ENCODE results near the gene OR51V1.
"Not testable (repeated sequence)": the region's sequence is repeated elsewhere in the genome, so short reads cannot be mapped to it uniquely, and the experiment has no call there.

The OR51V1 gene, protein sequence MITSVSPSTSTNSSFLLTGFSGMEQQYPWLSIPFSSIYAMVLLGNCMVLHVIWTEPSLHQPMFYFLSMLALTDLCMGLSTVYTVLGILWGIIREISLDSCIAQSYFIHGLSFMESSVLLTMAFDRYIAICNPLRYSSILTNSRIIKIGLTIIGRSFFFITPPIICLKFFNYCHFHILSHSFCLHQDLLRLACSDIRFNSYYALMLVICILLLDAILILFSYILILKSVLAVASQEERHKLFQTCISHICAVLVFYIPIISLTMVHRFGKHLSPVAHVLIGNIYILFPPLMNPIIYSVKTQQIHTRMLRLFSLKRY

DNA sequence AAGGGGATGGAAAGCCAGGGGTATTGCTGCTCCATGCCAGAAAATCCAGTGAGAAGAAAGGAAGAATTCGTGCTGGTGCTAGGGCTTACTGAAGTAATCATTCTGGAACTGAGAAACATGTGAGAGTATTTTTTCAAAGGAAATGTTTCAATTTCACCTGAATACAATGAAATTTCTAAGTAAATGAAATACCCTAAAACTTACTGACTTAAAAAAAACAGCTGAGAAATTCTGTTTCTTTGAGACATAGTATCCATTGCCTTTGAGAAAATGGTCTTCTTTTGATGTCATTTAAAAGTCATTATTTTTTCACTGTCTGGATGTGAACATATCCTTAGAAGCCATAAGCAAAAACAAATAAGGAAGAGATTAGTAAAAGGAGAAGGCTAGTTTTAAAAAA is at the start of gene OR51V1:
Gene OR51V1, minus strand, starts transcription at position 101 of the 400 bp plus-strand sequence. Its CDS starts 0 bp downstream, at position 101.
- no peak for DNase-seq

DNA sequence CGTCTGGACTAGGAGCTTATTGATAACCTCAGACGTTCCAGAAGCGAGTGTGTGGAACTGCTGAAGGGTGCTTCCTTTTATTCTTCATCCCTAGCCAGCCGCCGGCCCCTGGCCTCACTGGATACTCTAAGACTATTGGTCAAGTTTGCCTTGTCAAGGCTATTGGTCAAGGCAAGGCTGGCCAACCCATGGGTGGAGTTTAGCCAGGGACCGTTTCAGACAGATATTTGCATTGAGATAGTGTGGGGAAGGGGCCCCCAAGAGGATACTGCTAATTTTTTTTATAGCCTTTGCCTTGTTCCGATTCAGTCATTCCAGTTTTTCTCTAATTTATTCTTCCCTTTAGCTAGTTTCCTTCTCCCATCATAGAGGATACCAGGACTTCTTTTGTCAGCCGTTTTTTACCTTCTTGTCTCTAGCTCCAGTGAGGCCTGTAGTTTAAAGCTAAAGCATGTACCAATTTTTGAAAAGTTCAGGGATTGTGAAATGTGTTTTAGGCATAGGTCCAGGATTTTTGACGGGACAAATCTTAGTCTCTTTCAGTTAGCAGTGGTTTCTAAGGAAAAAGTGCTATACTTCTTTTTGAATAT is 49.4 kb upstream of the OR51V1 start, which contains the start of gene HBG1:
Gene HBG1, minus strand, starts transcription at position 51 of the 590 bp plus-strand sequence. CDS start 53 bp downstream, outside the sequence.
- not testable (repeated sequence) for DNase-seq

DNA sequence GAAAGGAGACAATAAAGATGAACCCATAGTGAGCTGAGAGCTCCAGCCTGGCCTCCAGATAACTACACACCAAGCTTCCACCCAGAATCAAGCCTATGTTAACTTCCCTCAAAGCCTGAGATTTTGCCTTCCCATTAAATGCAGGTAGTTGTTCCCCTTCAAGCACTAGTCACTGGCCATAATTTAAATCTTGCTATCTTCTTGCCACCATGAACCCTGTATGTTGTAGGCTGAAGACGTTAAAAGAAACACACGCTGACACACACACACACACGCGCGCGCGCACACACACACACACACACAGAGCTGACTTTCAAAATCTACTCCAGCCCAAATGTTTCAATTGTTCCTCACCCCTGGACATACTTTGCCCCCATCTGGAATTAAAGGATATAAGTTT is 48.0 kb upstream of the OR51V1 start:
- DNase-seq: not testable (repeated sequence)

DNA sequence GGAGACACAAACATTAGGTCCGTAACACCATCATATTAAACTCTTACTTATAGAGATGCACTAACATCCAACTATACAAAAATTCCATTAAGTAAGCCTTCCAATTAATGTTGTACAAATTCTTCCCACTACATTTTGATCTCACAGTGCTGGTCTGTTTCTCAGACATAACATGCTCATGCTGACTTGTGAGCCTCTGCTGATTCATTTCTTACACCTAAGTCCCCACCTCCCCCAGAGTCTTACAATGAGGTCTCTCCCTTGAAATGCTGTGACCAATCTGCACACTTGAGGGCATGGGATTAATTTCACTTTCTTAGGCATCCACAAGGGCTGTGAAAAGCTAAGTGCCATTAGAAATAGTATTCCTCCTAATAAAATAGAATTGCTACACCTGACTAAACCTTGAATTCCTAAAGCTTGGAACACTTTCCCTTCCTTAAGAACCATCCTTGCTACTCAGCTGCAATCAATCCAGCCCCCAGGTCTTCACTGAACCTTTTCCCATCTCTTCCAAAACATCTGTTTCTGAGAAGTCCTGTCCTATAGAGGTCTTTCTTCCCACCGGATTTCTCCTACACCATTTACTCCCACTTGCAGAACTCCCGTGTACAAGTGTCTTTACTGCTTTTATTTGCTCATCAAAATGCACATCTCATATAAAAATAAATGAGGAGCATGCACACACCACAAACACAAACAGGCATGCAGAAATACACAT is 47.1 kb upstream of the OR51V1 start:
- no peak for DNase-seq

DNA sequence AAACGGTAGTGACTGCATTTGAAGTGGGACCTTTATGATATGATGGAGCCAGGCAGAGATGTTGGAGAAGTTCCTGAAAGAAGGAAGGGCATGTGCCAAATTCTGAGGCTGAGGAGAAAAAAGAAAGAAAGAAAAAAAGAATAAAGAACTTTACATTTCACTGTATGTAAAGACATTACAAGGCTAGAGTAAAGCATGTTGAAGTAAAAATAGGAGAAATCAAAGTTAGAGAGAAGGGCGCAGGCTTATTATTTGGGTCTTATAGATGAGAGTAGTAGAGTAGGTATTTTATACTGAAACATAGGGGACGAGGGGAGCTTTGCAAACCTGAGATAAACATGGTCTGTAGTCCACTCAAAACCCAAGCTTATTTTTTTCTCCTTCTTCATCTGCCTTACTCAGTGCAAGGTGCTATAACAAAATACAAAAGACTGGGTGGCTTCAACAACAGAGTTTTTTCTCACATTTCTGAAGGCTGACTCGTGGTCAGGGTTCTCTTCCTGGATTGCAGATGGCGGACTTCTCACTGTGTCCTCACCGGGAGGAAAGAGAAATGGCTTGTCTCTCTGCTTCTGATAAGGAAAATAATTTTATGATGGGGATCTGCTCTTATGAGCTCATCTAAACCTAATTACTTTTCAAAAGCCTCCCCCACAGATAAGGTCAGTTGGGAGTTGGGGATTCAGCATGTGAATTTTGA is 46.4 kb upstream of the OR51V1 start:
- DNase-seq: no peak

DNA sequence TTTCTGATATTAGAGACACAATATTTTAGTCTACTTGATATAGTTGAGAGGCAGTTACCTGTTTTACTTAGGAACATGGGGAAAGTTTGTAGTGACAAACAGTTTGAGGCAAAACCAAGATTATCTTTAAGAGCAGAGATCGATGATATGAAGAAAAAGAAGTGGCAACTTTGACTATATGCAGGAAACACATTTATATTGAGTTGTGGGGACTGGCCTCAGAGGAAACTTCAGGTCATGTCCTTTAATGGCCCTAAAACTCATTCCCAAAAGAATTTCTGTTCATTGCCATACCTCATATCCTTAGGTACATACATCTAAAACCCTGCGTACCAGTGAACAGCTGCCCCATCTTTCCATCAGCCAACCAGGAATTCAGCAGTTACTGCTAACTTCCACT is 44.7 kb upstream of the OR51V1 start:
- no peak for DNase-seq

DNA sequence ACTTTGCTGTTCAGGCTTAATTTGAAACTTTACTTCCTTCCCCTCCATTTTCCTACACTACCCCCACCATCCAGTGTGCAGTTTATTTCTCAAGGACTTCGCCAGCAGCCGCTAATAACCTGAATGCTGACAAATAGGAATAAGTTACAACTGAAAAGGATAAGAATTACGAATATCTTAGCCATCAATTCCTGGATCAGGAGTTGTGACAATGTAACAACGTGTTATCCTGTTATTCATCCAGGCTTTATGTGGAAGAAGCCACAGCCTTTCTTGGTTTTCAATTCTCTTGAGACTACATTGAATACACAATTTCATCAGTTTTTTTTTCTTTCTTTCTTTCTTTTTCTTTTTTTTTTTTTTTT is 43.3 kb upstream of the OR51V1 start:
- no peak for DNase-seq

DNA sequence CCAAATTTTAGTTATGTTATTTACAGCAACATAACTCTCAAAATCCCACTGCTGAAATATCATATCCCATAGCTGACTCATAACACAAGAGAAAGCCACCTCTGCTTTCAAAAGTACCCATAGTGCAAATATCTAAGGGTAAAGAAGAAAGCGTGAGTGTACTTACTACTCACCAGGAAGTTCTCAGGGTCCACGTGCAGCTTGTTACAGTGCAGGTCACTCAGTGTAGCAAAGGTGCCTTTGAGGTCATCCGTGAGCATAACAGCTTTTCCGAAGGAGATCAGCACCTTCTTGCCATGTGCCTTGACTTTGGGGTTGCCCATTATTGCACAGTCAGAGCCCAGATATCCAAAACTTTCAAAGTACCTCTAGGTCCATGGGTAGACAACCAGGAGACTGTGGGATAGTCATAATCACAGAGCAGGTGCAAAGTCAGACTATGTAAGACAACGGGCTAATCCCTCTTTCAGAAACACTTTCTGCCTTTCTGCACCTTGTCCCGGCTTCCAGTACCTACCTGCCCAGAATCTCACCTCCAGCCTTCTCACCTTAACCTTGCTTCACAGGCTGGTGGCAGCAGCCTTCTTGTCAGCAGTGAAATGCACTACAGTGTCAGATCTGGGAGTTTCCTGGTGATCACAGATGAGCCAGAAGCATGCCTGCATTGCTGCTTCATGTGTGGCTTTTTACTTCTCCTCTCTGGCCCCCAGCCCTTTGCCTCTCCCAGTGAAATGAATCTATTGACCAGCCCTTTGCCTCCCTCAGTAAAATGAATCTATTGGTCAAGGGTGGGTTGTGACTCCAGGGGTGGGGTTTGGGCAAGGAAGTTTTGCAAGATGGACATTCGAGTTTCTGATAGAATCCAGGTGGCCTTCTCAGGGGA is 42.7 kb upstream of the OR51V1 start:
- DNase-seq: no peak

DNA sequence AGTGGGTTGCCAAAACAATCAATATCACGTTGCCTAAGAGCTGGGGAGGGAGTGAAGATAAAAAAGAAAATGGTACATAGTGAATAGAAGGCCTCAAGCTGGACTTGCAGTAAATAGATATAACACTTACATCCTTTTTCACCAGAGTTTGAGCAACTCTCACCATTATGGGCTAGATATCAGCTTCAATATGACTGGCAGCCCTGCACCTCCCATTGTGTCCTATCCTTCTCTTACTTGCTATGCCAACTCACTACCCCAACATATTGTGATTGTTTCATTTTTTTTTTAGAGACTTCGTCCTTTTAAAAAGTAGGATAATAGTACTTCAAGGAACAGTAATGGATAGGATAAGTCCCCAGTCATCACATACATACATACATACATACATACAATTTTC is 41.7 kb upstream of the OR51V1 start:
- DNase-seq: no peak

DNA sequence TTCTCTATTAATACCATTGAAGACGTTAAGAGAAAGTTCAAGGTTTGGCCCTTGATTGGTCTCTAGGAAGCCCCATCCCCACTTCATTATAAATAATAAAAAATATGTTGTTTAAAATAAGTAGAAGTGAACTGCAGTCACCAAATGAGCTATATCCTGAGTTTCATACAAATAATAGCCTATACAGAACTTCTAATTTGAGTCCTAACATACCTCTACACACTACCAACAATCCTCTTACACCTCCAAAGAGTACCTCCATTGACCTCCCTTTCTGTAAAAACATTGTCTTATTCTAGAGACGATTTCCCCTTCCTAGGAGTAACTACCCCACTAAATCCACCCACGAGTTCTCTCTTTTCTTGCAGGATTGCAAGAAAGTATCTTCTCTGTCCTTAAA is 41.0 kb upstream of the OR51V1 start:
- no peak for DNase-seq

DNA sequence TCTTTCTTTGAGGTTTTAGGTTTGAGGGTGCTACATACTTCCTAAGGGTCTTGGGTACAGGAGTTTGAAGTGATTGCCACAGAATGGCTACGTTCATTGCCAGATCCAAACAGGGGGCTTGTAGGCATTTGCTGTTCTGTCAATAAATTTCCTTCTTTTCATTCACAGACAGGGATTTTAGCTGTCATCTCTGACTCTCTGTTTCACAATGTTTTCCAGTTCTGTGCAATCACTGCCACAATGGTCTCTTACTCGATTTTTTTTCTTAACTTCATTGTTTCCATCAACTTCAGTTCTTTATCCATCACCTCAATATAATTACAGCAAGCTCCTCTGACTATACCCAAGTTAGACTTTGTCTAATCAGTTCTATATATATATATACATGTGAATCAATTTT is 40.0 kb upstream of the OR51V1 start:
- DNase-seq: no peak

DNA sequence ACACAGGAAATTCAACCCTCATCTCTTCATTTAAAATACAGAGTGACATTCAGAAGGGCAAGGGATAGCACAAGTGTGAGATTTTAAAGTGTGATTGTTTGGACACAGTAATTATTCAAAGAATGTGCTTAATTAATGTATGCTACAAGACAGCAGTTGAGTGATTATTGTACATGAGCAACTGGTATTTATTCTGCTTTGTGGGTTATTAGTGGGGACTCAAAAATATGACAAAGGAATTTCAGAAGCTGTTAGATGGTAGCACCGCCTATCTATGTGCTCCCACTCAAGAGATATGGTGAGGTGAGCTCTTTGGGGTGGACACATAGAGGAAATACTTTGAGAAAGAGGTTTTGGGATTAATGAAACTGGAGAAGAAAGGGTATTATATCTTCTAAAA is 39.6 kb upstream of the OR51V1 start:
- no peak for DNase-seq

DNA sequence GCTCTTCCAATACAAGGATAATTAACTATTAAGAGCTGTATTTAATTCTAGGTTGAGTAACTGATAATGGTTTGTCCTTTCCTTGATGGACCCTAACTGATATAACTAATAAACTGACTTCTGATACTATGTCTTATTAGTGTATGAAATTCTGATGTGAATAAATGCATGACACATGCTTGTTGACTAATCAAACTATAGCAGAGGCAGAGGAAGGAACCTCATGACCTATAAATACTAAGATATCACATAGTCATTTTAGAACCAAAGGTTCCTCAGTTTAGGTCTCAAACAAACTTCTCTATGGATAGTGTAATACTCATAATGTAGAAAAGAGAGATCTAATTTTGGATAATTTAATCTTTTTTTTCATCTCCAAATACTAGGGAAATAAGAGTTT is 38.6 kb upstream of the OR51V1 start:
- DNase-seq: no peak

DNA sequence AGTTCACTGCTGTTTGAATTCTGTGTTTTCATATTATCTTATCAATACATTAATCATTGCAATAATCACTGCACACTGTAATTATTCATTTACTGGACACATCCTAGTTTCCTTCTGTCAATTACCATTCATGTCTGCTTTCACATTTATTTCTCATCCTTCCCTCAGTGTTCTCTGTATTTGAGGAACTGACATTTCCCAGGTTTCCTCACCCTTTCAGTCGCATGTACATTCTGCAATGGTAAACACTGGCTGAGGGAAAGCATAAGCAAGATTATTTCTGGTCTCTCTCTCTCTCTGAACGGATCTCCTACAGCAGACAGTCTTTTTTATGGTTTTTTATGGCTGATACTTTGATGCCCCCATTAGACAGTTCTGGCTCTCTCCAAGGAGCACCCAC is 38.0 kb upstream of the OR51V1 start:
- no peak for DNase-seq

DNA sequence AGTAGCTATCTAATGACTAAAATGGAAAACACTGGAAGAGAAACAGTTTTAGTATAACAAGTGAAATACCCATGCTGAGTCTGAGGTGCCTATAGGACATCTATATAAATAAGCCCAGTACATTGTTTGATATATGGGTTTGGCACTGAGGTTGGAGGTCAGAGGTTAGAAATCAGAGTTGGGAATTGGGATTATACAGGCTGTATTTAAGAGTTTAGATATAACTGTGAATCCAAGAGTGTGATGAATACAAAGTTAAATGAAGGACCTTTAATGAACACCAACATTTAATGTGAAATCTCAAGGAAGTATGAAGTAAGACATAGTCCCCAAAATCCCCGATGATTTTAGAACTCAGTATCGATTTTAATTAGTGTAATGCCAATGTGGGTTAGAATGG is 36.9 kb upstream of the OR51V1 start:
- no peak for DNase-seq

DNA sequence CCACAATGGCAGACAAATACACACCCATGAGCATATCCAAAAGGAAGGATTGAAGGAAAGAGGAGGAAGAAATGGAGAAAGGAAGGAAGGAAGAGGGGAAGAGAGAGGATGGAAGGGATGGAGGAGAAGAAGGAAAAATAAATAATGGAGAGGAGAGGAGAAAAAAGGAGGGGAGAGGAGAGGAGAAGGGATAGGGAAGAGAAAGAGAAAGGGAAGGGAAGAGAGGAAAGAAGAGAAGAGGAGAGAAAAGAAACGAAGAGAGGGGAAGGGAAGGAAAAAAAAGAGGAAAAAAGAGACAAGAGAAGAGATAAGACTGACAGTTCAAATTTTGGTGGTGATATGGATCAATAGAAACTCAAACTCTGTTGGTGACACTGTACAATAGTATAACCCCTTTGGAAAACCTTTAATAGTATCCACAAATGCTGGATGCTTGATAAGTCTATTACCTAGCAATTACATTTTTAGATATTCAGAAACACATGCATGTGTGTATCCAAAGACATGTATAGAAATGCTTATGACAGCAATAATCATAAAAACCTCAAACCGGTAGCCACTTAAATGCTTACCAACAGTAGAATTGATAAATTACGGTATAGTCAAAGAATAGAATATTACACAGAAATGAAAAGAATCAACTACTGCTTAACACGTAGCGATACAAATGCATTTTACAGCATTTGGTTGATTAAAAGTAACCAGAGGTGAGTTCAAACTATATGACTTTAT is 35.0 kb upstream of the OR51V1 start:
- no peak for DNase-seq

DNA sequence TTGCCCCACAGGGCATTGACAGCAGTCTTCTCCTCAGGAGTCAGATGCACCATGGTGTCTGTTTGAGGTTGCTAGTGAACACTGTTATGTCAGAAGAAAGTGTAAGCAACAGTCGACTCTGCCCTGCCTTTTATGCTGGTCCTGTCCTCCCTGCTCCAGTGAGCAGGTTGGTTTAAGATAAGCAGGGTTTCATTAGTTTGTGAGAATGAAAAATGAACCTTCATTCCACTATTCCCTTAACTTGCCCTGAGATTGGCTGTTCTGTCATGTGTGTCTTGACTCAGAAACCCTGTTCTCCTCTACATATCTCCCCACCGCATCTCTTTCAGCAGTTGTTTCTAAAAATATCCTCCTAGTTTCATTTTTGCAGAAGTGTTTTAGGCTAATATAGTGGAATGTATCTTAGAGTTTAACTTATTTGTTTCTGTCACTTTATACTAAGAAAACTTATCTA is 33.9 kb upstream of the OR51V1 start, which contains the start of gene HBD:
Gene HBD, minus strand, starts transcription at position 103 of the 454 bp plus-strand sequence. Its CDS starts 50 bp downstream, at position 53.
- DNase-seq: no peak

DNA sequence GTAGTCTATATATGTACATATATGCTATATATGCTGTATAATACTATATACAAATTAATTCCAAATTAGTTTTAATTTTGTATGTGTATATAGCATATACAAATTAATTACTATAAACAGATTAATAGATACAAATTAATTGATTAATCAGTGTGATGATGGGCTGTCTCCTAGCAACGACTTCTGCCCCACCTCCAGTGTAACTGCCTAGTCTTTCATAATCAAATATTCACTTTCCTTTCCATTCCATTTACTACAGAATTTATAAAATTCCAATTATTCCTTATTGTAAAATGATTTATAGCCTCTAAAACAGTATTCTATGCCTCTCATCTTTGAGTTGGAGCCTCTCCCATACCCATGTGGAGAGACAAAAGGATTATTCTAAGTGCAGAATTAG is 32.8 kb upstream of the OR51V1 start:
- DNase-seq: no peak

DNA sequence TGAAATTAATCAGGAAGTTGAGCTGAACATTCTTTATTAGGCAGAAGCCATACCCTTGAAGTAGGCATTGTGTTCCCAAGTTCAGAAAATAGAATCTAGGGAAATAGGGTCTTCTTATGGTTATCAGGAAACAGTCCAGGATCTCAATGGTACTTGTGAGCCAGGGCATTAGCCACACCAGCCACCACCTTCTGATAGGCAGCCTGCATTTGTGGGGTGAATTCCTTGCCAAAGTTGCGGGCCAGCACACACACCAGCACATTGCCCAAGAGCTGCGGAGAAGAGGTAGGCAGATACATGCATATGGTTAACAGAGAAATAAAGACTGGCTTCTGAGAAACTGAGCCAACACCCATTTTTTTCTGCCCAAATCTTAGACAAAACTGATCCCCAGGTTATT is 32.3 kb upstream of the OR51V1 start:
- no peak for DNase-seq

DNA sequence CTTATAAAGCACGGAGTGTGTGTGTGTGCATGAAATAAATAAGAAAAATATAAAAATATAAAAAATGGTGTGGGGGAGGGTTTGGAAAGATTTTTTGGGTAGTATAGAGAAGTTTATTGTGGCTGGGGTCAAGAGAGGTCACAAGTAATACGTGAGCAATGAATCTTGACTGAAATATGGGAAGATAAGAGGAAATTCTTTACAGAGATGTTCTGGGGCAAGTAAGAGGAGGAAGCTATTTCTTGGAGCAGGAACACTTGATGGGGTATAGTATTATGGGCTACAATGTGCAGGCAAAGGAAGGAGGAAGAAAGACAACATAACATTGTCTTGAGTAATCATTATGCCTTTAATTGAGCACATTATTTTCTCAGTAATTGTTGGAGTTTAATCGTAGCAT is 31.7 kb upstream of the OR51V1 start:
- no peak for DNase-seq

DNA sequence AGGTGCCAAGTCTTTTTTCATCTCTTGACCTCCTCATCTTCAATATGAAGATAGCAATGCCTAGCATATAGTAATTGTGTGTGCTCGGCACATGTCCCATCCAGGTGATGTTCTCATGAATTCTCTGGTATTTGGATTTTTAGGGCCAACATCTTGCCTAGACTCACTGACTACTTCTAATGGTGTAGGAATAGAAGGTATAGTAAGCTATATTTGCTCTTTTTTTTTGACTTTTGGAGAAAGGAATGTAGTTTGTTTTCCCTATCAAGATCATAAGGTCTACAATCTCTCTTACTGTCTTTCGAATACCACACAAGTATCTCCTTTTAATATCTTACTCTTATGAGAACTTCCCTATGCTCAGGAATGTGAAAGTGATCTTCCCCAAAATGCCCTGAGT is 30.6 kb upstream of the OR51V1 start:
- no peak for DNase-seq

DNA sequence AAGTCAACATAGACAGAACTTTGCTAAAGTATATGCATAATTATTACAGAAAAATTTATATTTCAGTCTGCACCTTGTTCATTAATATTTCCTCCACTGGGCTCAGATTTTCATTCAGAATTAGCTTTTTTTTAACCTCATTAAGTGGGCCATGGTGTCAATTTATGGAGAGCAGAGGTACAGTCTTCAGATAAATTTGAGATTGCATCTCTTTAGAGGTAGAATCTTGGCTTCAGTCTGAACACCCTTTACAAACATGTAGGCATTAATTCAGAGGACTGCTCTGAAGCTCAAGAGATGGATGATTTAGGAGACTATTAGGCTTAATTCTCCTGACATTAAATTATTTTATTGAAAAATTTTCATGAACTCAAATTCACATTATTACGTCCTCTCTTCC is 29.8 kb upstream of the OR51V1 start:
- no peak for DNase-seq
